OCI-M1 (cell line): Measurements from ENCODE around the gene TNK2.
"Not testable (repeated sequence)": the region's sequence is repeated elsewhere in the genome, so short reads cannot be mapped to it uniquely, and the experiment has no call there.

ENCODE experiments used
- DNase-seq: peaks from one replicate; lab custom pipeline; 2025; lab: John Stamatoyannopoulos, UW

TNK2 gene

GRCh38 chr3:195885036-195885891 lies 23.1 kb downstream of the TNK2 start:
- no peak for DNase-seq

- DNase-seq = no peak
These were observed 23.7 kb downstream of the TNK2 start for GRCh38 chr3:195884691-195885035.

- no peak for DNase-seq
These were observed 24.6 kb downstream of the TNK2 start for GRCh38 chr3:195883801-195884200.

GRCh38 chr3:195883160-195883559 lies 25.2 kb downstream of the TNK2 start:
- DNase-seq = no peak

GRCh38 chr3:195882002-195882441 lies 26.3 kb downstream of the TNK2 start:
- no peak for DNase-seq

GRCh38 chr3:195881276-195881988 lies 26.9 kb downstream of the TNK2 start:
- DNase-seq = no peak

- DNase-seq = no peak
These were observed 28.3 kb downstream of the TNK2 start for GRCh38 chr3:195880037-195880431.

GRCh38 chr3:195879416-195880036 lies 28.8 kb downstream of the TNK2 start:
- DNase-seq = no peak

- no peak for DNase-seq
These were observed 29.7 kb downstream of the TNK2 start for GRCh38 chr3:195878424-195879274.

GRCh38 chr3:195877767-195878423 lies 30.5 kb downstream of the TNK2 start:
- no peak for DNase-seq

GRCh38 chr3:195877136-195877715 lies 31.1 kb downstream of the TNK2 start:
- DNase-seq = no peak

GRCh38 chr3:195876297-195877064 lies 31.9 kb downstream of the TNK2 start:
- peak; percentile 13 for DNase-seq

- DNase-seq = no peak
These were observed 32.7 kb downstream of the TNK2 start for GRCh38 chr3:195875482-195876236.

- no peak for DNase-seq
These were observed 34.4 kb downstream of the TNK2 start for GRCh38 chr3:195873971-195874370.

- no peak for DNase-seq
These were observed 35.0 kb downstream of the TNK2 start for GRCh38 chr3:195873281-195873887.

GRCh38 chr3:195872800-195873199 lies 35.6 kb downstream of the TNK2 start:
- DNase-seq = no peak

GRCh38 chr3:195872097-195872496 lies 36.3 kb downstream of the TNK2 start:
- DNase-seq = no peak

- not testable (repeated sequence) for DNase-seq
These were observed 36.7 kb downstream of the TNK2 start for GRCh38 chr3:195871686-195872085.

- DNase-seq = no peak
These were observed 37.4 kb downstream of the TNK2 start for GRCh38 chr3:195870937-195871336.
